Prostate gland (tissue), 2 donors: ENCODE results near the gene NKX1-2. TPM values are rescaled to one million over a fixed set of nuclear protein-coding genes. Genes with fewer than 3 reads are reported as not detected.

Source experiments
- DNase-seq: peaks from one replicate; pipeline ENCODE4 v3.0.0-alpha.2; 2019; ENCODE audit warnings: low spot score
- H3K27ac ChIP-seq, 2 donors: fragments of 200-600 bp; sonication (generic); 2 replicates each; pipeline ENCODE4 v1.5.1; 2017 to 2019
- H3K27me3 ChIP-seq: fragments of 200-600 bp; sonication (generic); replicated peaks from 2 replicates; pipeline ENCODE4 v1.5.1; 2019; ENCODE audit not compliant: insufficient read depth
- H3K36me3 ChIP-seq, 2 donors: fragments of 200-600 bp; sonication (generic); 1 replicate in 1 of 2; 2 replicates in 1 of 2; pipeline versions ENCODE4 v1.5.1 to v1.8.1; 2017 to 2019
- H3K4me1 ChIP-seq: fragments of 200-600 bp; sonication (generic); replicated peaks from 2 replicates; pipeline ENCODE4 v1.5.1; 2019
- H3K4me3 ChIP-seq, 2 donors: fragments of 200-600 bp; sonication (generic); 2 replicates each; pipeline ENCODE4 v1.5.1; 2017 to 2019
- H3K9me3 ChIP-seq: fragments of 200-600 bp; sonication (generic); 2 replicates; pipeline ENCODE4 v1.5.1; 2017
- POLR2A ChIP-seq: fragments of 450-650 bp; IDR thresholded peaks from one replicate; pipeline ENCODE4 v1.6.1; 2016; ENCODE audit warnings: antibody characterized with exemption, mild to moderate bottlenecking
- POLR2AphosphoS5 ChIP-seq: sonication (generic); formaldehyde crosslinking; IDR thresholded peaks from one replicate; pipeline ENCODE4 v1.6.1; 2017; ENCODE audit warnings: antibody characterized with exemption
- WGBS: methylation state at CpG from one replicate; pipeline ENCODE4 v1.1.5; 2018; 5-methylcytosine and 5-hydroxymethylcytosine counted together
- intact Hi-C: fragments of 100-400 bp; cut with DNase I; formaldehyde crosslinking; loops from one replicate; pipeline ENCODE4 v1.14.2; 2022
- total RNA-seq, 2 donors: library from RNA; depleted of rRNA; stranded (reverse); fragments of >200 nt; gene quantifications; one replicate each; pipeline ENCODE4 v1.1.0, GENCODE V29; 2016
- TF ChIP-seq, protein P1 (sequence below), 4 experiments: fragments of 200-600 bp in 2 of 4; fragments of 450-650 bp in 2 of 4; sonication (generic) in 2 of 4; IDR thresholded peaks; 1 replicate in 3 of 4; 2 replicates in 1 of 4; pipeline ENCODE4 v1.5.1; 2016 to 2019; ENCODE audit warnings: antibody characterized with exemption in 4 of 4, mild to moderate bottlenecking in 2 of 4, moderate library complexity in 2 of 4

Gene NKX1-2
- total RNA-seq, 2 donors from 2014 or later = 0.14 to 0.85 TPM

DNA sequence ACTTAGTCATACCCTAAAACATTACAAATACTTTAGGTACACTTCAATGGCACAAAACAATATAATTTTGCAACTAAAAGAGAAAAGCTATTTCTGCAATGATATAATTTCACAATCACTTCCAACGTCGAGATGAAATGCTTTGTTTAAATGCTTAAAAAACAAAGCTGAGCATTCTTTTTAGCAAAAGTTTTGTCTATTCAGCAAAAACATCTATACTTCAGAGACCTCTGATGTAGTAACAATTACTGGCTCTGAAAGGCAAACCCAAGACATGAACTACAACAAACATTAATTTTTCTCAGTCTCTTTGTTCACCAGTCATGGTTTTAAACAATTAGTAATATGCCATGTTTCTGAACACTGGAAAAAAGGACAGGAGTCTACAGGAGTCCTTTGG is 47.6 kb downstream of the NKX1-2 start:
- 83% methylated on average over 2 of the region's 2 CpGs for WGBS
- H3K36me3 ChIP-seq = peaks cover 0 to 5% of the 10 kb centered on the region in 2 donors
- no peaks in the 10 kb centered on the region for H3K9me3 ChIP-seq
- intact Hi-C loops = loop anchor here (10.0 kb wide), 1 partner anchor 1257 kb away; the partner anchor contains the start of gene HMX2
- H3K27me3 ChIP-seq = no peaks in the 10 kb centered on the region
- no peak overlapping the region for H3K27ac ChIP-seq
- DNase-seq = no peak
- H3K4me3 ChIP-seq = no peak overlapping the region
- TF ChIP-seq, protein P1, sequence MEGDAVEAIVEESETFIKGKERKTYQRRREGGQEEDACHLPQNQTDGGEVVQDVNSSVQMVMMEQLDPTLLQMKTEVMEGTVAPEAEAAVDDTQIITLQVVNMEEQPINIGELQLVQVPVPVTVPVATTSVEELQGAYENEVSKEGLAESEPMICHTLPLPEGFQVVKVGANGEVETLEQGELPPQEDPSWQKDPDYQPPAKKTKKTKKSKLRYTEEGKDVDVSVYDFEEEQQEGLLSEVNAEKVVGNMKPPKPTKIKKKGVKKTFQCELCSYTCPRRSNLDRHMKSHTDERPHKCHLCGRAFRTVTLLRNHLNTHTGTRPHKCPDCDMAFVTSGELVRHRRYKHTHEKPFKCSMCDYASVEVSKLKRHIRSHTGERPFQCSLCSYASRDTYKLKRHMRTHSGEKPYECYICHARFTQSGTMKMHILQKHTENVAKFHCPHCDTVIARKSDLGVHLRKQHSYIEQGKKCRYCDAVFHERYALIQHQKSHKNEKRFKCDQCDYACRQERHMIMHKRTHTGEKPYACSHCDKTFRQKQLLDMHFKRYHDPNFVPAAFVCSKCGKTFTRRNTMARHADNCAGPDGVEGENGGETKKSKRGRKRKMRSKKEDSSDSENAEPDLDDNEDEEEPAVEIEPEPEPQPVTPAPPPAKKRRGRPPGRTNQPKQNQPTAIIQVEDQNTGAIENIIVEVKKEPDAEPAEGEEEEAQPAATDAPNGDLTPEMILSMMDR (IDR thresholded peaks at IDR 0.05) = no peak
- no peak for TF ChIP-seq POLR2AphosphoS5
- no peaks in the 10 kb centered on the region for H3K4me1 ChIP-seq

GRCh38 chr10:124401633-124402032 is 48.2 kb downstream of the NKX1-2 start:
- H3K27me3 ChIP-seq = no peaks in the 10 kb centered on the region
- no peak for DNase-seq
- no peak overlapping the region for H3K27ac ChIP-seq
- H3K36me3 ChIP-seq = peaks cover 0 to 5% of the 10 kb centered on the region in 2 donors
- WGBS = 97% methylated on average over 5 of the region's 5 CpGs
- intact Hi-C loops = loop anchor here (10.0 kb wide), 1 partner anchor 1257 kb away; the partner anchor contains the start of gene HMX2
- H3K9me3 ChIP-seq = no peaks in the 10 kb centered on the region
- no peaks in the 10 kb centered on the region for H3K4me1 ChIP-seq
- no peak overlapping the region for H3K4me3 ChIP-seq
- TF ChIP-seq, protein P1 (IDR thresholded peaks at IDR 0.05) = no peak
- no peak for TF ChIP-seq POLR2A
- no peak for TF ChIP-seq POLR2AphosphoS5

Other genes starting within 250 kb of the NKX1-2 start
- 100 to 1,000 TPM in 1 of 2 donors, 10 to 100 TPM in 1; 86.3 to 139 TPM for gene OAT, start 31.1 kb downstream of the NKX1-2 start, total RNA-seq
- gene LHPP, start 11.8 kb upstream of the NKX1-2 start, total RNA-seq = 10 to 100 TPM; 21.9 to 43.3 TPM